ENCODE measurements around the gene CCN5. TPM values are rescaled to one million over a fixed set of nuclear protein-coding genes. Genes with fewer than 3 reads are reported as not detected.

CCN5 gene, protein sequence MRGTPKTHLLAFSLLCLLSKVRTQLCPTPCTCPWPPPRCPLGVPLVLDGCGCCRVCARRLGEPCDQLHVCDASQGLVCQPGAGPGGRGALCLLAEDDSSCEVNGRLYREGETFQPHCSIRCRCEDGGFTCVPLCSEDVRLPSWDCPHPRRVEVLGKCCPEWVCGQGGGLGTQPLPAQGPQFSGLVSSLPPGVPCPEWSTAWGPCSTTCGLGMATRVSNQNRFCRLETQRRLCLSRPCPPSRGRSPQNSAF
- not detected for total RNA-seq

DNA sequence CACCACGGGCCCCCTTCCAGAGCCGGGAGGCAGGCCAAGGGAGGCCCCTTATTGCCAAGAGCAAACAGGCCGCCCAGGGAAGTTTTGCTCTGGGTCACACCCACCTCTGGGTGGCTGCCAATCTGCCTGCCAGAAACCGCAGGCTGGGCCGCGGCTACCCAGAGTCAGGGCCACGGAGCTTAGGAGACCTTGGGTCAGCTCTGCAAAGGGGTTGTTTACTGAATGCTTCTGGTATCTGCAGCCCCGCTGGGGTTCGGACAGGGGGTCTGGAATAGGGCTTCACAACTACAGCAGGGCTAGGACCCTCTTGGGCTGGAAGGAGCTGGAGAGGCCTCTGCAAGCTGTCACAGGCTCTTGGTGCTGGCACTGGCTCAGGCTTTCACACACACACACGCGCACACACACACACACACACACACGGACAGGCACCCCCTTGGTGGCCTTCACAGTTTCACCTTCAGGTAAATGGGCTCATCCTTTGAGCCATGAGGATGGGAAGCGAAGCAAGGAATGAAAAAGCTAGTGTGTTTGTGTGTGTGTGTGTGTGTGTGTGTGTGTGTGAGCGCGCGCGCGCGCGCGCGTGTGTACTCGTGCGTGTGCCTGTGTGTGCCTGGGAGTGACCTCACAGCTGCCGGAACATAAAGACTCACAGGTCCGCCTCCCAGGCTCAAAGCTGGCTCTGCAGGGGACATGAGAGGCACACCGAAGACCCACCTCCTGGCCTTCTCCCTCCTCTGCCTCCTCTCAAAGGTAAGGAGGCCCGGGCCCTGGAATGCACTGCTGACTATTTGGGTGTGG is at the start of gene CCN5:
TSS of gene CCN5 (plus strand) at position 669 of the 798 bp plus-strand sequence. CDS start at position 691, 22 bp downstream.

DNA sequence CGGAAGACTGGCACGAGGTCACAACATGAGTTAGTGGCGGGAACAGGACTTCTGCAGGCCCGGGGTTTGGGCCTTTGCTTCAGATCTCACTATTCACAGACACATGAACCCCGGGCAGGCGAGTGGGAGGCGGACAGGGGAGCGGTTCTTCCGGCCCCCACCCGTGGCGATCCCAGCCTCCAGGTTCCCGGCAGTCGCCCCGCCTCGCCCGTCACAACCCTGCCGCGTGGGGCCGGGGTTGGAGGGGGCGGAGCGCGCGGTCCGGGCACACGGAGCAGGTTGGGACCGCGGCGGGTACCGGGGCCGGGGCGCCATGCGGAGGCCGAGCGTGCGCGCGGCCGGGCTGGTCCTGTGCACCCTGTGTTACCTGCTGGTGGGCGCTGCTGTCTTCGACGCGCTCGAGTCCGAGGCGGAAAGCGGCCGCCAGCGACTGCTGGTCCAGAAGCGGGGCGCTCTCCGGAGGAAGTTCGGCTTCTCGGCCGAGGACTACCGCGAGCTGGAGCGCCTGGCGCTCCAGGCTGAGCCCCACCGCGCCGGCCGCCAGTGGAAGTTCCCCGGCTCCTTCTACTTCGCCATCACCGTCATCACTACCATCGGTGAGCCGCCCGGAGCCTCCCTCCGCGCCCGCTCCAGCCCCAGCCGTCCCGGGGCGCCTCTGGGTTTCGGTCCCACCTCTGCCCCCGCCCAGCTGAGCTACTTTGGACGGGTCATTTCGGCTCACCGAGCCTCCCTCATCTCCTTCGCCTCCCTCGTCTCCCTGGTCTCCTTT is 30.6 kb downstream of the CCN5 start, which contains the start of gene KCNK15:
TSS of gene KCNK15 (plus strand) at position 268 of the 769 bp plus-strand sequence. CDS start at position 314, 46 bp downstream.

Other genes with a start within 250 kb of the CCN5 start
- gene TTPAL, start 239.5 kb upstream of the CCN5 start, total RNA-seq, result 10.9 TPM
- 51.0 TPM for gene SERINC3, start 193.3 kb upstream of the CCN5 start, total RNA-seq
- 54.3 TPM for gene PKIG, start 132.8 kb upstream of the CCN5 start, total RNA-seq
- 5.7 TPM for gene ADA, start 63.7 kb upstream of the CCN5 start, total RNA-seq
- gene KCNK15, start 30.5 kb downstream of the CCN5 start, total RNA-seq, result 1.4 TPM
- gene RIMS4, start 95.2 kb downstream of the CCN5 start, total RNA-seq, result 12.0 TPM
- gene YWHAB, start 170.3 kb downstream of the CCN5 start, total RNA-seq, result 128 TPM
- gene PABPC1L, start 194.7 kb downstream of the CCN5 start, total RNA-seq, result 17.4 TPM
- 8.7 TPM for gene TOMM34, start 245.0 kb downstream of the CCN5 start, total RNA-seq

Data from camera-type eye (tissue), 1 donor.